ENCODE results near the gene LRMDA. TPM values are rescaled to one million over a fixed set of nuclear protein-coding genes. Genes with fewer than 3 reads are reported as not detected.

Gene LRMDA
- total and polyA plus RNA-seq, 2 of the 13 experiments (the other 11 are each of a cell fraction or from before 2014, with no cell fraction given) = 13.4 to 22.0 TPM

- TF ChIP-seq, protein P1, sequence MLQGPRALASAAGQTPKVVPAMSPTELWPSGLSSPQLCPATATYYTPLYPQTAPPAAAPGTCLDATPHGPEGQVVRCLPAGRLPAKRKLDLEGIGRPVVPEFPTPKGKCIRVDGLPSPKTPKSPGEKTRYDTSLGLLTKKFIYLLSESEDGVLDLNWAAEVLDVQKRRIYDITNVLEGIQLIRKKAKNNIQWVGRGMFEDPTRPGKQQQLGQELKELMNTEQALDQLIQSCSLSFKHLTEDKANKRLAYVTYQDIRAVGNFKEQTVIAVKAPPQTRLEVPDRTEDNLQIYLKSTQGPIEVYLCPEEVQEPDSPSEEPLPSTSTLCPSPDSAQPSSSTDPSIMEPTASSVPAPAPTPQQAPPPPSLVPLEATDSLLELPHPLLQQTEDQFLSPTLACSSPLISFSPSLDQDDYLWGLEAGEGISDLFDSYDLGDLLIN (CRISPR knock-in tag; IDR thresholded peaks at IDR 0.05; ENCODE audit: borderline replicate concordance) = no peak
- TF ChIP-seq KDM1A (CRISPR knock-in tag; IDR thresholded peaks at IDR 0.05) = no peak
- no peak for TF ChIP-seq ZSCAN22 (CRISPR knock-in tag; IDR thresholded peaks at IDR 0.05)
These were observed 191.1 kb downstream of the LRMDA start (continued) for GRCh38 chr10:75622503-75622902.

DNA sequence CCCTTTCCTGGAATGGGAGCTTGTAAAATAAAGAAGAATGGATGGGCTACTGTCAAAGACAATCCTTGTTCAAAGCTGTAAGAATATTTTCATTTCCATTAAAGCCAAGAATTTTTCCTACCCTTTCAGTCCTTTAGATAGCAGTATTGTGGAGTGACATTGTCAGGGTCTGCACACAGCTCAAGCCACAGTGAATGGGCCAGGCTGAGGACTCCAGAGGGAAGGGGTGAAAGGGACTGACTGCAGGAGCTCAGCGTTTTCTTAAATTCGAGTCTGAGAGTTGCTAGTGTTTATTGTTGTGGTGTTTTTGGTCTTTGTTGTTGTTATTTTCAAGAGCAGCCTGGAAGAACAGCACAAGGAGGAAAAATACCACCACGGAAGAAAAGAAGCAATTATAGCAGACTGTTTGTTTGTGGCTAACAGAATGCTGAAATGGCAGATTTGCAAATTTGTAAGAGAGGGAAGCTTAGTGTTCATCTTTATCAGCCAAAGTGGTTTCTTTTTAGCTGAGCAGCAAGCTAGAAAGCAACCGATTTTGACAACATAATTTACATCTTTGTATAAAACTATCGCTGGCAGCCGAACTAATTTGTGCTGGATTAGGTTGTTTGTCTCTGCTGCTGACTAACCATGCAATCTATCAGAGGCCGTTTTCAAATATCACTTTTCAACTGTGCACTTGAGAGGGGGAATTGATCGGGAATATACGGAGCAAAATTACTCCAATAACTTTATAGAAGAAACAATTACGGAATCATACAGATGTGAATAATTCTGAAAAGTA lies 192.1 kb downstream of the LRMDA start:
- H3K36me3 ChIP-seq (replicated peaks in 1 of 2; ENCODE audit: control insufficient read depth in 1 of 2, insufficient read depth in 2 of 2, low read length in 2 of 2) = no peaks in the 10 kb centered on the region; a peak in 1 of 5 replicates
- DNase-seq (ENCODE audit: low spot score) = no peak
- ChIA-PET CTCF (ENCODE audit: low intra/inter-chr PET ratio, low total read pairs) (no interaction called here), POLR2A (no interaction called here)
- no peak overlapping the region for H3K4me2 ChIP-seq (ENCODE audit: low read depth, low read length)
- 85% methylated on average over 10 of the region's 10 CpGs for WGBS (ENCODE audit: low lambda C conversion rate)
- no peak for TF ChIP-seq PITX1 (CRISPR knock-in tag; IDR thresholded peaks at IDR 0.05)
- peak; percentile 69 to 77; a peak in 3 of 4 replicates for TF ChIP-seq MAFK (conservative IDR thresholded peaks at IDR 0.05 in 1 of 2, IDR thresholded peaks at IDR 0.05 in 1 of 2; ENCODE audit: low read length in 2 of 2)
- peak; percentile 64 for TF ChIP-seq MAFF (IDR thresholded peaks at IDR 0.05; ENCODE audit: low read depth, low read length)
- H2AFZ ChIP-seq (ENCODE audit: low read length) = no peak overlapping the region
- peaks cover 22% of the 10 kb centered on the region for H3K4me1 ChIP-seq (ENCODE audit: insufficient read depth, low read length)
- no peak overlapping the region for H3K27ac ChIP-seq (ENCODE audit: extremely low read length, insufficient read depth, low read length)
- no peaks in the 10 kb centered on the region for H3K27me3 ChIP-seq (ENCODE audit: control insufficient read depth in 1 of 2, insufficient read depth in 2 of 2, low read length in 2 of 2)
- no peak overlapping the region for H3K4me3 ChIP-seq (replicated peaks in 1 of 3; ENCODE audit: insufficient read depth in 1 of 3, low read depth in 2 of 3, low read length in 3 of 3)
- ATAC-seq = no peak
- no peaks in the 10 kb centered on the region for H3K79me2 ChIP-seq (ENCODE audit: insufficient read depth, low read length)
- BruUV-seq (replicated peaks) = no TSS peak
- in situ Hi-C loops (cut with HindIII; ENCODE audit: extremely low pct_ligation_motif_present, low pct_unique_long_range_greater_than_20kb) (no loop called here), intact Hi-C loops (cut with micrococcal nuclease; ENCODE audit: unreplicated experiment) (no loop called here)
- H3K9ac ChIP-seq (ENCODE audit: insufficient read depth, low read depth, low read length) = no peak overlapping the region
- H4K20me1 ChIP-seq (ENCODE audit: insufficient read depth, low read length) = no peaks in the 10 kb centered on the region
- H3K9me3 ChIP-seq (ENCODE audit: low read length) = no peaks in the 10 kb centered on the region
- FAIRE-seq = peak; percentile 44

Measured in HepG2 (cell line).